Measurements from ENCODE around the gene GZMM.

GZMM gene

DNA sequence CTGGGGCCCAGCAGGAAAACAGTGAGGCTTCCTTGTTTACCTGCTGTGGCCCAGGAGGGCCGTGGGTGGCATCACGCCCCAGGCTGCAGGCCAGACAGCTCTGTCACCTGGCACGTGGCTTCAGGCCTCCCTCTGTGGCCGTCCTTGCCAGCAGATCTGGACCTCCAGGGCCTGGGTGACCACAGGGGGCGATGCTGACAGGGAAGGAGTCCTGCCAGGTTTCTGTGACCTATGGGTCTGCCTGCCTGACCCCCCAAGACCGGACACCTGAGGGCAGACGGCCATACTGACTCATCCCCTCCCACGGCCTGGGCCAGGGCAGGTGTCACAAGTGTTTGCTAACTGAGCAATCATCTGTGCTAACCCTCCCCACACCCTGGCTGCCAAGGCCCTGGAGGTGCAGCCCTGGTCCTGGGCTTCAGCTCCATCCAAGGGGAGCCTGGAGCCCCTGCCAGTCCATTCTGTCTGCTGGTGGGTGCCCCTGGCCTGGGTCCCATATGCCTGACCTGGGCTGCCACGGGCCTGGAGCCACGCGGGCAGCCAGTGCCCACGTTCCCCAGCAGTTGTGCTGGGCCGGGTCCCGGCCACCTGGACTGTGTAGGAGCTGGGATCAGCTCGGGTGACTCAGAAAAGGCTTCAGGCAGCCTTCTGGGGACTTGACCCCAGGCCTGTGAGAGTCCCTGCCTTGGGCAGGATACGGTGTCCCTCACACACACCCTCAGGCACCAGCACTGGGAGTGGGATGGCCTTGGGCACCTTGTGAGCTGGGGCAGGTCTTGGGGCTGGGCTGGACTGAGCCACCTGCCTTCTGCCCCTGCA, 8.6 kb upstream of the GZMM start:
- no peak for DNase-seq (ENCODE audit: low spot score)

DNA sequence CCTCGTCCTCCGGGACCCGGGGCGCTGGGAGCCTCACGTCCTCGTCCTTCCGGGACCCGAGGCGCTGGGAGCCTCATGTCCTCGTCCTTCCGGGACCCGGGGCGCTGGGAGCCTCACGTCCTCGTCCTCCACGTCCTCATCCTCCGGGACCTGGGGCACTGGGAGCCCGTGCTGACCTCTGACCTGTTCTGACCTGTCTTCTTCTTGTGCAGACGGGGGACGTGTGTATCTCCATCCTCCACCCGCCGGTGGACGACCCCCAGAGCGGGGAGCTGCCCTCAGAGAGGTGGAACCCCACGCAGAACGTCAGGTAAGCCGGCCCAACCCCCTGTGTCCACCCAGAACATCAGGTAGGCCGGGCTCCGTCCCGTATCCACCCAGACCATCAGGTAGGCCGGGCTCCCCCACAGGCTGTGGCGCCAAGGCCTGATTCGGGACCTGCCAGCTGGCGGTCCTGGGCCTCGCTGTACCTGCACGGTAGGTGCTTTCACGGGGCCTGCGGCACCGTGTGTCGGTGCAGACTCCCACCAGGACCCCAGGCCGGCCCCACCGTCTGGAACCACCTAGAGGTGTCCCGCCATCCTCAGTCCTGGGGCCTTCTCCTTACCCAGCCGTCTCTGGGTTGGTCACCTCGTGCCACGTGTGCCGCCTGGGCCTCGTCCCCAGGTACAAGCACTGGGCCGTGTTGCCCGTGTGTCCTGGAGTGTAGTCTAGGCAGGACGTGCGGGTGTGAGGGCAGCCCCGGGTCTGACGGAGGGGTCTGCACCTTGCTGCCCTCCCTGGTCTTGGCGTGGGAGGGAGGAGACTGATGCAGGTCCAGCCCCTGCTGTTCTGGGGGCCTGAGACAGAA, 7.6 kb upstream of the GZMM start:
- DNase-seq (ENCODE audit: low spot score), result no peak

DNA sequence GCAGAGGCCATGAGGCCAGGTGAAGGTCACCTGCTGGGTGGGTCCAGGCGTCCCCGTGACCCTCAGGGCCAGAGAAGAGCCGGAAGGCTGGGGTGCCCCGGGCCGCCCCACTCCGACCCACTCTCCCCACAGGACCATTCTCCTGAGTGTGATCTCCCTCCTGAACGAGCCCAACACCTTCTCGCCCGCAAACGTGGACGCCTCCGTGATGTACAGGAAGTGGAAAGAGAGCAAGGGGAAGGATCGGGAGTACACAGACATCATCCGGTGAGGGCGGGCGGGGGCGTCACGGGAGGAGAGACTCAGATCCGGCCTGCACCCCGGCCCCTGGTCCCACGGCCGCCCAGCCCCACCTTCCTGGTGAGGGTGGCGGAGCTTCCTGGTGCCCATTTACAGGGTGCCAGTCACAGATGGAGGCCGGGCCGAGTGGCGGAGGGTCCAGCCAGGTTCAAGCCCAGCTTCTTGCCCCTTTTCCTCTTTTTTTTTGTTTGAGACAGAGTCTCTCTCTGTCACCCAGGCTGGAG, 6.9 kb upstream of the GZMM start:
- no peak for DNase-seq (ENCODE audit: low spot score)

DNA sequence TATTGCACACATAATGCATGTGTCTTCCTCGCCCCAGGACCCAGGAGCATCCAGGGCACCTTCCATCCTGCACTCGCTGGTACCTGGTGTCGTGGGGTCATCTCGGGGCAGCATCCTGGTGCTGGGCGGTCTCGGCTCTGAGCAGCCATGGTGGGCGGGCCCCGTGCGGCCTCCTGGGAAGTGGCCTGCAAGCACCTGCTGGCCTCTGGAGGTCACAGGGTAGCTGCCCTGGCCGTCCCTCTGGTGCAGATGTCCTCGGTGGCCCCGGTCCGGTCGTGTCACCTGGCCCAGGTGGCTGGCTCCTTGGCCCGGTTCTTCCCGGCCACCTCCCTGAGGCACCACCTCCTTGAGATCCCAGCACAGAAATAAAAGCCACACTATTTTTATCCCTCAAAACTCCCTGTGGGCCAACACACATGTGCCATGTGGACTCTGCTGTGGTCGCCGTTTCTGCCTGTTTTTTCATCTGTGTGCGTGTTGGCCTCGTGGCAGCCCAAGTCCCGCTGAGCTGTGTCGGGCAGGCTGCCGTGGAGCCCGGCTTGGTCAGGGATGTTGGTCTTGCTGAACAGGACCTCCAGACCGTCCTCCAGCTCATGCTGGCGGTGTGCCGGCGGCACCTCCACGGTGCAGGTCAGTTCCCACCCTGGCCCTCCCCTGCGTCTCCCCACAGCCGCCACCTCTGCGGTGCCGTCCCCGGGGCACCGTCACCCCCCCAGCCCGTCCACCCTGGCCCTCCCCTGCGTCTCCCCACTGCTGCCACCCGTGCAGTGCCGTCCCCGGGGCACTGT, 5.0 kb upstream of the GZMM start:
- no peak for DNase-seq (ENCODE audit: low spot score)

DNA sequence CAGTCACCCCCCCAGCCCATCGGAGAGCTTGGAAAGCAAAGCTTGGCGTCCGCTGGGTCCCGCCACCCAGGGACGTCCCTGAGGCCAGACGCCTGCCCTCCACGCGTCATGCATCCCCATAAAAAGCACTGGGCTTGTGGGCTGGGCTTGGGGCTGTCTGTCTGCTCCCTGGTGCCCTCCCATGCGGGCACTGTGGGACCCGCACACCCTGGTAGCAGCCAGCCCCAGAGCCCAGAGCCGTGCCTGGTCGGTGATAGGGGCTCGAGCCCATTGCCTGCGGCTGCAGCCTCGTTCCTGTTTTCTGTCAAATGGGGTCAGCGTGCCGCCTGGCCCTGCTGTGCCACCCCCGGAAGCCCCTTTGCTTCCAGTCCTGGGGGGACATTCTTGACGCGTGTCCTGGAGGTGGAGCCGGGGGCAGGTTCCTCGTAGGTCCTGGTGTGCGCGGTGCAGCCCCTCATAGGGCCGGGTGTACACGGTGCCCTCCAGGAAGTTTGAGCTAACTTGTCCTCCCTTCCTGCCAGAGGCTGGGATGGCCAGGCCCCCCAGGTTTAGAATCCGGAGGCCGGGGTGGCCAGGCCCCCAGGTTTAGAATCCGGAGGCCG, 4.3 kb upstream of the GZMM start:
- no peak for DNase-seq (ENCODE audit: low spot score)

DNA sequence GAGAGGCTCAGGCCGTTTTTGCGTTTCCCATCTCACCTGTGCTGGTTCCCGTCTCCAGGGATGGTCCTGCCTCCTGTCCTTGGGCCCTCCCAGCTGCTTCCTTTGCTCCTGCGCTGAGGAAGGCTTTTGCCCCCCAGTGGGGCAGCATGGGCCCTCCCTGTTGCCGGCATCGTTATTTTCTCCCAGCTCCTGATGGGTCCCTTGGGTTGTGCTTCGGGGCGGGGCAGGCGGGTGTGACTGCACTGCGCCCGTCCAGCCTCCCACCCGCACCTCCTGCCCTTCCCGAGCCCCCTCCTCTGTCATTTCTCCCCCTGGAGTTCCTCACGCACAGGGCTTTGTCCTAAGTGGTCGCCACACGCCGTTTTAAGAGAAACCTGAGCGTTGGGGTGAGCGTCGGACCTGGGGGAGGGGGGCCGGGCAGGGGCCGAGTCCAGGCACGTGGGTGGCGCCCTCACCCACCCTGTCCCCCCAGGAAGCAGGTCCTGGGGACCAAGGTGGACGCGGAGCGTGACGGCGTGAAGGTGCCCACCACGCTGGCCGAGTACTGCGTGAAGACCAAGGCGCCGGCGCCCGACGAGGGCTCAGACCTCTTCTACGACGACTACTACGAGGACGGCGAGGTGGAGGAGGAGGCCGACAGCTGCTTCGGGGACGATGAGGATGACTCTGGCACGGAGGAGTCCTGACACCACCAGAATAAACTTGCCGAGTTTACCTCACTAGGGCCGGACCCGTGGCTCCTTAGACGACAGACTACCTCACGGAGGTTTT, 2.8 kb upstream of the GZMM start:
- DNase-seq (ENCODE audit: low spot score), result no peak

DNA sequence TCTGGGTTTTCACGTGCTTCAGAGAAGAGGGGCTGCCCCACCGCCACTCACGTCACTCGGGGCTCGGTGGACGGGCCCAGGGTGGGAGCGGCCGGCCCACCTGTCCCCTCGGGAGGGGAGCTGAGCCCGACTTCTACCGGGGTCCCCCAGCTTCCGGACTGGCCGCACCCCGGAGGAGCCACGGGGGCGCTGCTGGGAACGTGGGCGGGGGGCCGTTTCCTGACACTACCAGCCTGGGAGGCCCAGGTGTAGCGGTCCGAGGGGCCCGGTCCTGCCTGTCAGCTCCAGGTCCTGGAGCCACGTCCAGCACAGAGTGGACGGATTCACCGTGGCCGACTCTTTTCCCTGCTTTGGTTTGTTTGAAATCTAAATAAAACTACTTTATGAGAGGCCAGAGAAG, 2.2 kb upstream of the GZMM start:
- DNase-seq (ENCODE audit: low spot score), result no peak

DNA sequence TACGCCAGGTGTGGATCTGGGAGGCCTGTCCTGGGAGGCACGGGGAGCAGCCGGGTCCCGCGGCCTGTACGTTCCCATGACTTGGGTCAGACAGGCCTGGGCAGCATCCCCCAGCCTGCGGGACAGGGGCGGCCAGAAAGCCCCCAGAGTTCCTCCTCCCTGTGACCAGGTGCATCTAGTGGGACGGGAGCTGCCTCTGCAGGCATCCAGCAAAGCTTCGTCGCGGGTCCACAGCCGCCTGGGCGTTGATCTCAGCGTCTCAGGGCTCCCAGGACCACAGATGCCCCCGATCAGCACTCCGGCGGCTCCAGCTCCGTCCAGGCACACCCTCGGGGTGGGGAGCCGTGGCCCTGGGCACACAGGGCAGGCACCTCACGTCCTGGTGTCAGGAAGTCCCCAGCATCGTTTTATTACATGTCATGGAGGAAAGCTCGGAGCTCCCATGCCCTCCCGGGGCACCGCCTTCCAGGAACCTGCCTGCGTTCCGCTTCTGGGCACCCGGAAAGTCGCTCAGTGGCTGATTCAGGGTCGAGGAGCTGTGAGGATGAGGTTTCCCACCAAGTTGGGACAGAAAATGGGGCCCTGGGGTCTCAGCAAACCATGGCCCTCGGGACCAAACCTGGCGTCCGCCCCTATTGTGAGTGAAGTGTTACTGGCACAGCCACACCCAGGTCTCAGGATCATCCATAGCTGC, 1.5 kb upstream of the GZMM start:
- DNase-seq (ENCODE audit: low spot score), result no peak

DNA sequence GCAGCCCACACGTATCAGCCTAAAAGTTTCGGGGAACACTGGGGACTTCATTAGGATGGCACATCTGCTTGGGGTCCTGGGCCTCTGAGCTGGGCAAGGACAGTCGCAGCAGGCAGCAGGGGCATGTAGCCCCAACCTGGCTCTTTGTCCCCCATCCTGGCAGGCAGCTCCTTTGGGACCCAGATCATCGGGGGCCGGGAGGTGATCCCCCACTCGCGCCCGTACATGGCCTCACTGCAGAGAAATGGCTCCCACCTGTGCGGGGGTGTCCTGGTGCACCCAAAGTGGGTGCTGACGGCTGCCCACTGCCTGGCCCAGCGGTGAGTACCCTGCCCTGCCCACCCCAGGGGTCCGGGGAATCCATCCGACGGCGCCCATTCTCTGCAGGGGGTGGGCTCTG, 3.3 kb downstream of the GZMM start:
- no peak for DNase-seq (ENCODE audit: low spot score)

DNA sequence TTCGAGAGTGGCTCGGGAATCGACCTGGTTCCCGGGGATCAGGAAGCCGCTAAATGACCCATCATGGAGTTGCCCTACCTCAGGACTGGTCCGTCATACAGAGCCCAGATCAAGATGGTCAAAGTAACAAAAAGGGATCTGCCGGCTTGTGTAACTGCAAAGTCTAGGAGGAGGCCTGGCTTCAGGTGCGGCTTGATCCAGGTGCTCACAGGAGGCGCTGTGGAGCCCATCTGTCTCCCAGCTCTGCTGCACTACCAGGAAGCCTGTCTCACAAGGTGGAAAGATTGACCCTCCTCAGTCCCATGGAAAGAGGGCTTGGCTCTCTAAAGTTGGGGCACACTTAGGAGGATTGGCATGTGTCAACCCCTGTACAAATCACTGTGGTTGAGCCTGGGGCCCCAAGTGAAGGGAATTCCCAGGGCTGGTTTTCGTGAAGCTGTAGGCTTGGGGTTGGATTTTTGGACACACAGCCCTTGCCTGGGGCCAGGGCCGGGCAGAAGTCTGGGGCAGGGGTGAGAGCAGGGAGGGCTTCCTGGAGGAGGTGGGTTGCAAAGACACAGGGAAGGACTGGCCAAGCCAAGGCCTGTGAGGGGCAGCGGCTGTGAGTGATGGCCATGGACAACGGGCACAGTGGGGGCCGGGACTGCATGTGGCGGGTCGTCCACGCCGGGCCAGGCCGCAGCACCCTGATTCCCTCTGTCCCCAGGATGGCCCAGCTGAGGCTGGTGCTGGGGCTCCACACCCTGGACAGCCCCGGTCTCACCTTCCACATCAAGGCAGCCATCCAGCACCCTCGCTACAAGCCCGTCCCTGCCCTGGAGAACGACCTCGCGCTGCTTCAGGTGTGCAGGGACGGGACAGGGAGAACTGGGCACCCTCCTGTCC, 4.2 kb downstream of the GZMM start:
- DNase-seq (ENCODE audit: low spot score), result no peak

DNA sequence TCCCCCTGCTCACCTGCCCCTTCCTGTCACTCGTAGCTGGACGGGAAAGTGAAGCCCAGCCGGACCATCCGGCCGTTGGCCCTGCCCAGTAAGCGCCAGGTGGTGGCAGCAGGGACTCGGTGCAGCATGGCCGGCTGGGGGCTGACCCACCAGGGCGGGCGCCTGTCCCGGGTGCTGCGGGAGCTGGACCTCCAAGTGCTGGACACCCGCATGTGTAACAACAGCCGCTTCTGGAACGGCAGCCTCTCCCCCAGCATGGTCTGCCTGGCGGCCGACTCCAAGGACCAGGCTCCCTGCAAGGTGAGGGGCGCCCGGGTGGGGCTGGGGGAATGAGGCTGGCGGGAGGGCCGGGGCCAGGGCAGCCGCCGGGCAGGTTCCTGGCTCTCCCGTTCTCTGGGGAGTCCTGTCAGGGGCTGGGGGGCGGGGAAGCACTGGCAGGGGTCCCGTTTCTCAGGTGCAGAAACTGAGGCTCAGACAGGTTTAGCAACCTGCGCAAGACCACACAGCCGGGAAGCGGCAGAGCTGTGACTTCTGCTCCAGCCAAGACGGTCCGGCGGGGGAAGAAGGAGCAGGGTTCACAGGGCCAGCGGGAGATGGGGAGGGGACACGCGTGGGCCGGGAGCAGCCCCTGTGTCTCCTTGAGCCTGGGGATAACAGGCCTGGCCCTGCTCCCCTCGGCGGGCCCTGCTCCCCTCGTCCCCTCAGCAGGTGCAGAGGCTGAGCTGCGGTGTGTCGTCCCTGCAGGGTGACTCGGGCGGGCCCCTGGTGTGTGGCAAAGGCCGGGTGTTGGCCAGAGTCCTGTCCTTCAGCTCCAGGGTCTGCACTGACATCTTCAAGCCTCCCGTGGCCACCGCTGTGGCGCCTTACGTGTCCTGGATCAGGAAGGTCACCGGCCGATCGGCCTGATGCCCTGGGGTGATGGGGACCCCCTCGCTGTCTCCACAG, 5.3 kb downstream of the GZMM start:
- DNase-seq (ENCODE audit: low spot score), result no peak

DNA sequence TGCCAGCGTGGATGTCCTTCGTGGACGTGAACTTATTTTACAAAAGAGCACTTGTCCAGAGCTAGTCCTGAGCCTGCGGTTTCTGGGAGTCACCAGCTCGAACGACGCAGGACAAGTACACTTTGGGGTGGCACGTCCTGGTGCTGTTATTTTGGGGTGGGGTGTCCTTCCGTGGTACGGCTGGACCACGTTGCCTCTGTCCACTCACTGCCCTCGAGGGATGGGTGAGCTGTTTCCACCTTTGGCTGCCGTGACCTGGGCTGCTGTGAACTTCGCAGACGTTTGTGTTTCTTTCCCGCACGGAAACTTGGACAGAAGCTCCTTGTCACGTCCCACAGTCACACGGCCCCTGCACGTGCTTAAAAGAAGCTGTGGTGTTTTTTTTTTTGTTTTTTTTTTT, 11.0 kb downstream of the GZMM start:
- no peak for DNase-seq (ENCODE audit: low spot score)

DNA sequence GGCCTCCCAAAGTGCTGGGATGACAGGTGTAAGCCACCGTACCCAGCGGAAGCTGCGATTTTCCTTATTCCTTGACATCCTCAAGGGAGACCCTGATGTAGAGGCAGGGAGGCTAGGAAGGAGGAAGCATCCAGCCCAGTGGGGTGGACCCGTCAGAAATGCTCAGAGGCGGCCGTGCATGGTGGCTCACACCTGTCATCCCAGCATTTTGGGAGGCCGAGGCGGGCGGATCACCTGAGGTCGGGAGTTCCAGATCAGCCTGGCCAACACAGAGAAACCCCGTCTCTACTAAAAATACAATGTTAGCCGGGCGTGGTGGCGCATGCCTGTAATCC, 11.6 kb downstream of the GZMM start:
- no peak for DNase-seq (ENCODE audit: low spot score)

DNA sequence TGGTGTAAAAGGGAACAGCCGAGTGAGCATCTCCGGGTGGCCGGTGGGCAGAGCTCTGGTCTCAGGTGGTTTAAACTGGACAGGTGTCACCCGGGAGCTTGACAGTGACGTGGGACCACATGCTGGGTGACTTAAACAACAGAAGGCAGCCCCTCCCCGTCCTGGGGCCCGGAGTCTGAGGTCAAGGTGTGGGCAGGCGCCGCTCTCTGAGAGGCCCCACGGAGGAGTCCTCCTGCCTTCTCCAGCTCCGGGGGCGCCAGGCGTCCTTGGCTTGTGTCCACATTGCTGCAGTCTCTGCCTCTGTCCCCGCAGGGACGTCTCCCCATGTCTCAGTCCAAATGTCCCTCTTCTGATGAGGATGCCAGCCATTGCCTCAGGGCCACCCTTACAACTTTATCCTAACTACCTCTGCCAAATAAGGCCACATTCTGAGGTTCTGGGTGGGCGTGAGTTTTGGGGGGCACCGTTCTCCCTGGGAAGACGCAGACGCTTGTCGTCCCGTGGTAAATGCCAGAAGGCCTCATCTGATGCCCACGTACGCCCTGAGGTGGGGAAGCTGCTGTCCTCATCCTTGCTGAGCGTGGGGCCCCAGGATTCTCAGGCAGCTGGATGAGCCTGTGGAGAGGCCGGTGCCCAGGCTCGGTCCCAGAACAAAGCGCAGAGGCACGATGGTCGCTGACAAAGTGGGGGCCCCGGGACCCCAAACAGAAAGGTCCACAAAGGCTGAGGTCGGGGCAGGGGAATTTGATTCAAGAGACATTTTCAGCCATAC, 12.9 kb downstream of the GZMM start:
- no peak for DNase-seq (ENCODE audit: low spot score)

DNA sequence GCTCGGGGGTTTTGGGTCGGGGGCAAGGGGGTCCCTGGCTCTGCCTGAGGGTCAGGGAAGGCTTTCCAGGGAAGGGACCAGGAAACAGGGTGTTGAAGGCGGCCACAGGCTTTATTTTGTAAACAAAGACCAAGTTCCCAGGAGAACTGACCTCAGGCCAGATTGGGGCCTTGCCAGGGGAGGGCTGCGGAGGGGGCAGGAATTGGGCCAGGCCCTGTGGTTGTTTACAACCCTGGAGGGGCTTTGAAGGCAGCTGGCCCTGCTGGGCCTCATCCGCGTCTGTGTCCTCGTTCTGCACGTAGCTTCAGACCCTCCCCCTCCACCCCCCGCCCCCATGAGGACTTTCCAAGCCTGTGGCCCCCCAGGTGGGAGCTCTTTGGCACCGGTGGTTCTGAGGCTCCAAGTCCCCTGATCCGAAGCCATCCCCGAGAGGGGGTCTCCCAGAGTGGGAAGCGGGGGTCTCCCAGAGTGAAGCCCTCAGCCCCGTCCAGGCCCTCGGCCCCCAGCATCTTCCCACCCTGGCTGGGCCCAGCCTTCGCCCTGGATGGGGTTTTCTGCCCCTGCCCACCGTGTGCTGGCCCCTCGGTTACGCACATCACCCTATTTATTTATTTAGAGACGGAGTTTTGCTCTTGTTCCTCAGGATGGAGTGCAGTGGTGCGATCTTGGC, 15.1 kb downstream of the GZMM start:
- no peak for DNase-seq (ENCODE audit: low spot score)

DNA sequence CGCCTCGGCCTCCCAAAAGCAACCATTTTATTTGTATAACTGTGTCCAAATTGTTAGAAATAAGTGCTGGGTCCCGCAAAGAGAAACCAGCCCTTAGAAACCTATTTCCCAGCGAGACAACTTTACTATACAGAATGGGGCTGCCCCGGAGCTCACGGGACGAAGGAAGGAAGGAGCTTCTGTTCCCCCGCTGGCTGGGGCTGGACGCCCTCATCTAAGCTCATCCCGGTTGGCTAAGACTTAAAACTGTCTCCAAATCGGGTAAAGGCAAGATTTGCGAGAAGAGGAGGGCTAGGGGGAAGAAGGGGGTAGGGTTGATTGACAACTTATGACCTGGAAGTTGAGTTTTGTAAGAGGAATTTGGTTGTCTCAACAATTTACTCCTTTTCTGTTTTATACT, 16.3 kb downstream of the GZMM start:
- DNase-seq (ENCODE audit: low spot score), result no peak

DNA sequence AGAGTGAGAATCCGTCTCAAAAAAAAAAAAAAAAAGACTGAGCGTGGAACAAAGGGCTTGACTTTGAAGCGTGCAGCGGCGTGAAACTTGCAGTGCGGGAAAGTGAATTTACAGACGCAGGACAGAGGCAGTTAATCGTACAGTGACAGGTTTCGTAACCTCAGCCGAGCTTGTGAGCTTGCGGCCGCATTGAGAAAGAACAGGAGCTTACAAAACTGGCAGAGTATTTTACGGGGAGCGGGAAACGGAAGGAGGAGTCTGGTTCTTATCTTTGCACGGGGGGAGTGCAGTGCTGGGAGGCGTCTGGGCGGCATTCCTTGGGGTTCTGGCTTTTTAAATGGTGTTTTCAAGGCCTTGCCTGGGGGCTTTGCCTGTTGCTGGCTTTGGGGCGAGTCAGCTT, 22.6 kb downstream of the GZMM start:
- DNase-seq (ENCODE audit: low spot score), result no peak
